Measurements from ENCODE around the gene SYNM.

SYNM gene

DNA sequence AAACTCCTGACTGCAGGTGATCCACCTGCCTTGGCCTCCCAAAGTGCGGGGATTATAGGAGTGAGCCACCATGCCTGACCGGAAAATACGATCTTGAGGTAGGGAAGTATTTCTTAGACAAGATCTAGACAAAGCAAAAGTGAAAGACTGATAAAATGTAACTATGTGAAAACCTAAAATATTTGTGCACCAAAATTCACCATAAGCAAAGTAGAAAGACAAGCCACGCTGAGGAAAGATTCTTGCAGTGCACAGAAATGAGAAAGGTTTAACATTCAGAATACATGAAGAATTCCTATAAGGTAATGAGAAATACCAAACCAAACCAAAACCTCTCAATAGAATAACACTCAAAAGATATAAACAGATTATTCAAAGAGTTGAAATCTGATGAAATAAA lies 35.7 kb downstream of the SYNM start:
- DNase-seq (ENCODE audit: low spot score), result no peak

DNA sequence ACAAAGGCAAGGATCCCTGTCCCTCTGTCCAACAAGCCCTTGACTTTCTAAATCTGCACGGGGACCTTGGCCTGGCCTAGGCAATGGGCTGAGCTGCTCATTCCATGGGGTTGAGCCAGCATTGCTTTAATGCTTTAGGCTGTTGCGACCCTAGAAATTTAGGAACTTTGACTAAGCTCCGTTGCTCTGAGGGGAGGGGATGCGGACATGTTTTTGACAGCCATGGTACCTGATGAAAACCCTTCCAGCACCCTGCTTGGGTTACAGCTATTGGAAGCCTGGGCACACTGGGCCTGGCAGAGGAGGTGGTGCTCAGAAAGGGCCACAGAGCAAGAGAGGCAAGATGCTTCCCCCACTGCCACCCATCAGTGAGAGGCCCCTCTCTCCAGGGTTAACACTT lies 37.1 kb downstream of the SYNM start:
- DNase-seq (ENCODE audit: low spot score), result no peak

DNA sequence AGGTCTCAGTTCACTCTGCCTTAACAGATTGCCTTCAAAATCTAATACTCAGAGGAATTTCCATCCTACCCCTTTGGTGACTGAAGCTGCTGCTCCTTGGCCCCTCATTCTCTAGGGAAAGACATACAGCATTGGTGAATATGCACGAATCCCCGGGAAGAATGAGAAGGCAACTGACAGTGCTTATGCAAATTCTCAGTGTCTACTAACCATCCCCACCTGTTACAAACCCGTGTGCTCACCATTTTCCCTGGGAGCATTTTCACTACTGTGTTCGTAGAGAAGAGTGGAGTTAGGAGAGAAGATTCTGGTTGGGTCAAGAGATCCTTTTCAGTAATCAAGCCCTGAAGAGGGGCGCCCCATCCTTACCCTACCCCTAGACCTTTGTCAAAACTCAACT lies 37.7 kb downstream of the SYNM start:
- DNase-seq (ENCODE audit: low spot score), result no peak

DNA sequence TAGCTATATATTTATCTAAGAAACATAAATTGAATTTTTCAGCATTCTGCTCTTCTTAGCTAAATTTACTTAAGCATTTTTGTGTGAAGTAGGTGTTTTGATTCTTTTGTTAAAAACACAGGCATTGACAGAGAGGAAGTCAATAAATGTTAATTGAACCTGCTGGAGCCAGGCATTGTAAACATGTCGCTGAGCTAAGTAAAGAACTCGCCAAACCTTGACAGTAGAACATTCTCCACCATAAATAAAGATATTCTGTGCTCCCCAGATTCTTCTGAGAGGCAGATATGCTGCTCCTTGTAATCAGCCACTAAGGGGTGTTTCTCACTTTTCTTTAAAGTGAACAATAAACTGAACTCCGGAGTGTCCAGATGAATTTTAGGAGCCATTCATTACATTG lies 38.4 kb downstream of the SYNM start:
- no peak for DNase-seq (ENCODE audit: low spot score)

DNA sequence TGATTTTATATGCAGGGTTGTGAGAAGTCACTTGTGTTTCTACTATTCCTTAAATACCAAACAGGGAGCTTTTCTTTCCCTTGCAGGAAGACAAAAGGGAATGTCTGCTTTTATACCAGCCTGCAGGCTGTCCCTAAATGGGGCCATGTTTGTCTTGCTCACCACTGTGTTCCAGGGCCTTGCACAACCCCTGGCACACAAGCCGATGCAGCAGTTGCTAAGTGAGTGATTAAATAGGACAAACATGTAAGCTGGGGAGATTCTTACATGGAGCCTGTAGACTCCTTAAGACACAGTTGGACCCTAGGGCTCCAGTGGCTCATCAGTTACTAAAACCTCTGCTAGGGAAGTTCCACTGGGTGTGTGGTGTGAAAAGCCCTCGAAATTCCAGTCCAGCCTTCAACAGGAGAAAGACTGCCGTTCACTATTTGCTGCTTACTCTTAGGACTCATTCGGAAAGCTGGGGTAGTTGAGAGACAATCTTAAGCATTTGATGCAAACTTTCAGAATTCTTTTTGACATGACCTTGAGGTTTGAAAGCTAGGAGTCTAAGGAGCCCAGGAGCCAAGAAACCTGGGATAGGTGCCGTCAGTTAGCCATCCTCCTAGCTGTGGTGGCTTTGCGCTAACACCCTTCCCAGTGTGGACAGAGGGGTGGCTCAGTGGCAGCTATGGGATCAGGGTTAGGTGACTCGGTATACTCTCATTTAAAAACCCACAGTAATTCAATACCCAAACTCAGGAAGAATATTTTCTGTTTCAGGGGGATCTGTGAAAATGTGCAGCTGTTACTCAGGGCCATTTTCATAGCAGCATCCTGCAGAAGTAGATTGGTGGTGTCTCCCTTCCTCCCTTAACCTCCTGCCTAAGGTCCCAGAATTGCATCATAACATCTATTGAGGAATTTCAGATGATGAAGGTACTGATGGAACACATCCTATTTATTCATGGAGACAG lies 39.1 kb downstream of the SYNM start:
- DNase-seq (ENCODE audit: low spot score), result no peak

DNA sequence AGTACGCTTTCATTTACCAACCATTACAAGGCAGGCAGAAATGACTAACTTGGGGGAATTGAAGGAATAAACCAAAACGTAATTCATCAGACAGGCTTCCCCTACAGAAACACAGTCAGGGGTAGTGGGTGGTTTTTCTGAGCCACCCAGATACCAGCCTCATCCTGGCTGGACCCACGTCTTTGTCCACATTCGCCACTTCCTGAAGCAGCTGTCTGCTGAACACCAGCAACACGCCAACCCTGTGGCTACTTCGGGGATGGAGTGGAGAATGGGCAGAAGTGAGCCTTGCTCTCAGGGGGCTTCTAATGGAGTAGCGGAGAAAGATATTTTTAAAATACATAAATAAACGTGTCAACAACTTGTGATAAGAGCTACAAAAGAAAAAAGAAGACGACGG lies 40.1 kb downstream of the SYNM start:
- no peak for DNase-seq (ENCODE audit: low spot score)

DNA sequence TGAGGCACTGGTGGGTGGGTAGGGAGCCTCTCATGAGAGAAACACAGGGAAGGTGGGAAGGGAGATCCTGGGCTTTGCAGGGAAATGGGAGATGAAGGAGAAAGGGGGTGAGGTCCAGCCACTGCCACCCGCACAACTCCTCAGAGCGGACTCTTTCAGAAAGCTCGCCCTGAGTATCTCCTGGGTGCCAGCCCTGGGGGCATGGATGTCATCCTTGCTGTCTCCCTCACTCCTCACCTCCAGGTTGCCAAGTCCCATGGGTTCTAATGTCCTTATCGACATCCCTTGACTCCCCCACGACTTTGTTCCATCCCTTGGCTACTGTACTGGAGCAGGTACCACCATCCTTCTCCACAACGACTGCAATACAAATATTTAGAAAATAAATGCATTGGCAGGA lies 40.9 kb downstream of the SYNM start:
- no peak for DNase-seq (ENCODE audit: low spot score)

DNA sequence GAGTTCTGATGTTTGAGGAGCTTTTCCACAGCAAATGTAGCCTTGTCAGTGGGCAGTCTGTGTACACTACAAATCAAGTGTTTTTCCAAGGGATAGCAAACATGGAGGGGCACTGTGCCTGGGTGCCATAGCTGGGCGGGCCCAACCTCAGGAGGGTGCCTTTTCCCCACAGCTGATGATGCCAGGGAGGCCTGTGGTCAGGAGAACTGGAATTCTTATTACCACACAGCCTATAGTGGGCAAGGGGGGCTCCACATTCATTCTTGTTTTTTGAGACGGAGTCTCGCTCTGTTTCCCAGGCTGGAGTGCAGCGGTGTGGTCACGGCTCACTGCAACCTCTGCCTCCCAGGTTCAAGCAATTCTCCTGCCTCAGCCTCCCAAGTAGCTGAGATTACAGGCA lies 41.8 kb downstream of the SYNM start:
- no peak for DNase-seq (ENCODE audit: low spot score)

DNA sequence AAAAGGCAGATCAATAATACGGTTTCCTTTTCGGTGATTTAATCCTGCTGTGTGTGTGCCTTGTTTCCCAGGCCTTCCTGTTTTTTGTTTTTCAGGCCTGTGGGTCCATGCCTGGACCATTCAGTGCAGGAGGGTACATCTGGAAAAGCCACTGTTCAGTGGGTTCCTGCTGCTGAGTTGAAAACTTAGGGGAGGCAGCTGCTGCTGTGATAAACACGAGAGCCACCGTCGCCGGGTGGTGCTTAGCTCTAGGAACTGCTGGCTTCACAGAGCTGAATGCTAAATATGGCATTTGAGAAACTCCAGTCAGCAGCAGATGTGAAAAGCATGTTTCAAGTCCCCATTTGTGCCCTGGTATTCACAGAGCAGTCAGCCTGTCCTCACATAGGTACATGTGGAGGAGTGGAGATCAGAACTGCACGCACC lies 44.0 kb downstream of the SYNM start:
- DNase-seq (ENCODE audit: low spot score), result no peak

DNA sequence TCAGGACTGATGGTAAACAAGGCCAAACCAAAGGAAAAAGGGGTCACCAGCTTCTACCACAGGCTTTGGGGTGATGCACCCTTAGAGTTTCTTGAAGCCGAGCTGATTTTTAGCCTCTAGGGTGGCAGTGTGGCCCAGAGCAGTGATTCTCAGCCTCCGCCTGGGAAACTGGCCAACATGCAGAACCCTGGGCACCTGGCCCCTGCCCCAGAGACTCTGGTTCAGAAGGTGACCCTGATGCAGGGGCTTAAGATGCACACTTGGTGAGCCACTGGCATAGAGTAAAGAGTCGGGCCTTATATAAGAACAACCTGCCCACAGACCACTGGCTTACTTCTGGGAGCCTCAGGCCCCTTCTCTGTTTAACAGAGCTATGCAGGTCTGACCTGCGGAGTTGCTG lies 44.5 kb downstream of the SYNM start:
- no peak for DNase-seq (ENCODE audit: low spot score)

DNA sequence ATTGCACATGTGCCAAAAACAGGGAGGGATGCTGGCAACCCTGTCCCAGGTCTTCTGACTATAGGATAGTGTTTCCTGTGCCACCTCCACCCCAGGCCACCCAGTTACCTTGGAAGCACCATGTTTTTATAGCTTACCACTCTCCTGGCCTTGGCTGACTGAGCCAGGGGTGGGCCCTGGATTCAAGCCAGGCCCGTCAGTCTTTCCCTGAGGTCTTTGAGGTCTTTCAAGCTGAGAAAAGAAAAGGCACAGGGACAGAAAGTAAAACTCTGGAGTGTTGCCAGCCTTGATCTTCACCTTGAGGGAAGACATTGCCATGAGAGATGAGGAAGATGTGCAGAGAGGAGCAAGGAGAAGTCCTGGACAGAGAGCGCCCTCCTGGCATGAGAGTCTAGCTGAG lies 46.3 kb downstream of the SYNM start:
- DNase-seq (ENCODE audit: low spot score), result no peak

DNA sequence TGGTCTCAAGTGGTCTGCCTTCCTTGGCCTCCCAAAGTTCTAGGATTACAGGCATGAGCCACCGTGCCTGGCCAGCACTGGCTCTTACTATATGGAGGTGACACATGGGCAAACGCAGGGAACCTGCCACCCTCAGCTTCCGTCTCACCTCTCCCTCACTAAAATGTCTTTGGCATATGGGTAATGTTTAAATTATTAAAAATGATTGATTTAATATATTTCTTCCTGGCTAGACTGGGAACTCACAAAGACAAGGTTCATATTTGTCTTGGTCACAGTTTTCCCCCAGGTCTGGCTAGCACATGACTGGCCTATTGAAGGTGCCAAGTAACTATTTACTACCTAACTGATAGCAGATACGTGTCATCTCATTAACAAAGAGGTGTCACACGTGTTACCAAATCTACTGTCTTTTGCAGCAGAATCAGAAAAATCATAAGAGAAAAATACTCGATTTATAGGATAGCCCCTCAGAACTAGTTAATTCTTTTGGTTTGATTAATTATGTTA lies 48.2 kb downstream of the SYNM start:
- DNase-seq (ENCODE audit: low spot score), result no peak

DNA sequence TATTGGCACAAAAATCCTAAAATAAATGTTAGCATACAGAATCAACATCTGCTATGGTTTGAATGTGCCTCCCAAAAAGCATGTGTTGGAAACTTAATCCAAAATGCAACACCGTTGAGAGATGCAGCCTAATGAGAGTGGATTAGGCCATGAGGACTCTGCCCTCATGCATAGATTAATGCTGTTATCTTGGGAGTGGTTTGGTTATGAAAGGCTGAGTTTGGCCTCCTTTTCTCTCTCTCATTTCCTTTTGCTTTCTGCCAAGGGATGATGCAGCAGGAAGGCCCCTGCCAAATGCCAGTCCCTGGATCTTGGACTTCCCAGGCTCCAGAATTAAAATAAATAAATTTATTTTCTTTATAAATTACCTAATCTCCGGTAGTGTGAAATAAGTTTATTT lies 49.4 kb downstream of the SYNM start:
- no peak for DNase-seq (ENCODE audit: low spot score)

DNA sequence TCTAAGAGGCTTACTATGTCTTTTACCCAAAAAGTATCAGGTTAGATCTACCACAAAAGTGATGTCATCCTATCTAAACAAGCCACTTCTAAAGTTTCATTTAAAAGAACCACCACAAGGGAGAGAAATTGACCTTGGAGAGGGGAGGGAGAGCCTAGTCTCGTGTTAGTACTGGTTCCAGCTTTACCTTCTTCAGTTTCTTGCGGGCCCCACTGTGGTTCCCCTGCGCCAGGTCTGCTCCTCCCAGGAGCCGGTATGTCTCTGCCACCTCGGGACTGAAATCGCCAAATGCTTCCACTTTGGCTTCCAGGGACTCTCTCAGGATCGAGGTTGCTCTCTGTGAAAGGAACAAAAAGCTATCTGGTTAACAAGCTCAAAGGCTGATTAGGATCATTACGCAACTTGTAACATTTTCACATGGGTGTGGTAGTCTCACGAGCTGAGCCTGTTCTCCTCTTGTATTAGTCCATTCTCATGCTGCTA lies 51.1 kb downstream of the SYNM start:
- DNase-seq (ENCODE audit: low spot score), result no peak

DNA sequence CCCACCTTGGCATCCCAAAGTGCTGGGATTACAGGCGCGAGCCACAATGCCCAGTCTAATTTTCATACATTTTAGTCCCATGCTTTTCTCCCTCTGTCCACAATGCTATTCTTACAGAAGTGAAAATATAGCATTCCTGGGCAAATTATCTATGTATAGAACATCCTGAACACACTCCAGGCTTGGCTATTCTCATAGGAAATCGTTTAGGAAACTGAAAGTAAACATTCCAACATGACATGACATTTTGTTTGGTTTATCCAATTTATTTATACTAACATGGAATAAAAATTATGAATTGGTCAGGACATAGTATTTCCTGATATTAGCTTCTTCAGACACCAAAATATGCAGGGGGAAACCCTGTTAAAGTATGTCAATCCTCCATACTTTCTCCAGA lies 52.6 kb downstream of the SYNM start:
- DNase-seq (ENCODE audit: low spot score), result no peak

DNA sequence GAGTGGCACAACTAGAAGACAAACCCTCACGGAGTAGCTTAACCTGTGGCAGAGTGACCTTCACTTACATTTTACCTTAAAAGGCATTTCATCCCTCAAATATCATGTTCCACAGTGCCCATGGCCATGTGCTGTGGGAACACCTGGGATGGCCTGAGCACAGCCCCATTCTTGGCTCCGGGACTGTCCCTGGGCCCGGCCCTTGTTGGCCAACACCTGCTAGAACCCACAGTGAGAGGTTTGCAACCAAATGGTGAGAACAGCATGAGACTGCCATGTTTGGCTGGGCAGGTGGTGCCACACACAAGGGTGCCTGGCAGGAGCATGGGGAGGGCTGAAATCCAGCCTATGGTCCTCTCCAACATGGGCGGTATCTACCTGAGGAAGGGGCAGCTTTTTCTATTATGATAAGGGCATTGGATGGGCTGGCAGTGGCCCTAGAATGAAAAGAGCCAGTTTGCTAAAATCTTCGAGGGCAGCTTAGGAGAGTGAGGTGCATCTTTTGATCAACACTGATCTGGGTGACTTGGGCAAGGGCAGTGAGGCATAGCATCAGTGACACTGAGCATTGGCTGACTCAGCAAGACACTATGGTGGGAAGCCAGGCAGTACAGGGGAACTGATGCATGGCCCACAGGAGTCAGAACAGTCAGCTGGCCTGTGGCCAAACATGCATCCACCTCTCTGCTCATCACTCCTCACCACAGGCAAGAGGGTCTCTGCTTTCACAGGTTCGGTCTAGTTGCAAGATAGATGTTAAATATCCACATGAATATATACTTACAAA lies 53.9 kb downstream of the SYNM start:
- DNase-seq (ENCODE audit: low spot score), result no peak

DNA sequence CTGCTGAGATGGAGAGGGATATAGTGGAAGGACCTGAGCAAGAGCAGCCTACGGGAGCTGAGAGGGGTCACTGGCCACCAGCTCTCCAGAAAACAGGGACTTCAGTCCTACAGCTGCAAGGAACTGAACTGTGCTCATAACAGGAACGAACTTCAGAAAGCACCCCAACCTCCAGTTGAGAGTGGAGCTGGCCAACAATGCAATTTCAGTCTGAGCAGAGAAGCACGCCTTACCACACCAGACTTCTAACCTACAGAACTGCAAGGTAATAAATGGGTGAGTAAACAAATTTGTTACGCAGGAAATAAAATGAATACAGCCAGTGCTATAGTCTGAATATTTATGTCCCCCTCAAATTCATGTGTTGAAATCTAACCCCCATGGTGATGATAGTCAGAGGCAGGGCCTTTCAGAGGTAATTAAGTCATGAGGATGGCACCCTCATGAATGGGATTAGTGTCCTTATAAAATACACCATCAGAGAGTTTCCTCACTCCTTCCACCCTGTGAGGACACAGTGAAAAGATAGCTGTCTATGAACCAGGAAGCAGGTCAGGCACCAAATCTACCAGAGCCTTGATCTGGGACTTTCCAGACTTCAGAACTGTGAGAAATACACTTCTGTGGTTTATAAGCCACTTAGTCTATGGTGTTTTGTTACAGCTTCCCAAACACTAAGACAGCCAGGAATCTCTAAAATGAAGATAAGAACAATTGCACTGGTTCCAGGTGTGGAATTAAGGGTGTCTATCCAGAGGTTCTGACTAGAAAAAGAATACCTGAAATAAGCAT lies 58.6 kb downstream of the SYNM start:
- DNase-seq (ENCODE audit: low spot score), result no peak

DNA sequence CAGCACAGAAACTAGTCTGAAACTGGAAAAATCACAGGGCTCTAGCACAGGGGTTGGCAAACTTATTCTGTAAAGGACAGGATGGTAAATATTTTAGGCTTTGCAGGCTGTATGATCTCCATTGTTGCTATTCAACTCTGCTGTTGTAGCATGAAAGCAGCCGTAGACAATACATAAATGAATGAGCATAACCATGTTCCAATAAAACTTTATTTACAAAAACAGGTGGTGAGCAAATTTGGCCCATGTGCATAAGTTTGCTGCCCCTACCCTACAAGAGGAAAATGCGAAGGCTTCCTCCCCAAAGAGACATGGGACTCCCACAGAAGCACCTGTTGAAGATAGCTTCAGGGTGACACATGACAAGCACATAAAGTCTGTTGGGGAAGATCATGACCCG lies 59.2 kb downstream of the SYNM start:
- no peak for DNase-seq (ENCODE audit: low spot score)

DNA sequence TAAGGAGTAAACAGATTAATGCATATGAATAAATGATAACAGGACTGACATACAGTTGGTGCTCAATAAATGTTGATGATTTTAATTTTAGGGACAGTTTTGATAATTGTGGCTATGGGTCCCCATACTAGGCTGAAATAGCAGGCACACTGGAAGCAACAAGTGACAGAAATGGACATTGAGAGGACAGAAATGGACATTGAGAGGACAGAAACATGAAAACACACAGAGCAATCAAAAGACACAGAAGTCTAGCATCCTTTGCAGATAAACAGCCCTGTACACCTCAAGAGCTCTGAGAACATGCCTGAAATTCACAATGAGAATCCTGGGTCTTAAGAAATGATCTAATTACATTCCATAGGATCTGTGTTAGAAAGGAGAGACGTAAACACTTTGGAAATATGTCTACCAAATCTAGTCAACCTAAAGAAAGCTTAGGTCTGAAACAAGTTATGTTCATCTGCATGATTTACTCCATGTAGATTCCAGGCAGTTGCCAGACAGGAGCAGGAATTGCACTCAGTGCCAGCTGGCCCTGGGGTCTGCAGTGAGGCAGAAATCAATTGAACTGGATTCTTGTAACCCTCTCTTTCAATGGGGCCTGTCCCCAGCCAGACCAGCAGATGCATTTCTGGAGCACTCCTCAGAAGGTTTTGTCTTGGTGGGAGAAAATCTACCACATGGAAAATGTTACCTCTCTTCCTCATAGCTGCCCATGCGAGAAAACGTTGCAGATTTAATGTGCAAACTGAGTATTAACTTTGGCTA lies 60.3 kb downstream of the SYNM start:
- DNase-seq (ENCODE audit: low spot score), result no peak

DNA sequence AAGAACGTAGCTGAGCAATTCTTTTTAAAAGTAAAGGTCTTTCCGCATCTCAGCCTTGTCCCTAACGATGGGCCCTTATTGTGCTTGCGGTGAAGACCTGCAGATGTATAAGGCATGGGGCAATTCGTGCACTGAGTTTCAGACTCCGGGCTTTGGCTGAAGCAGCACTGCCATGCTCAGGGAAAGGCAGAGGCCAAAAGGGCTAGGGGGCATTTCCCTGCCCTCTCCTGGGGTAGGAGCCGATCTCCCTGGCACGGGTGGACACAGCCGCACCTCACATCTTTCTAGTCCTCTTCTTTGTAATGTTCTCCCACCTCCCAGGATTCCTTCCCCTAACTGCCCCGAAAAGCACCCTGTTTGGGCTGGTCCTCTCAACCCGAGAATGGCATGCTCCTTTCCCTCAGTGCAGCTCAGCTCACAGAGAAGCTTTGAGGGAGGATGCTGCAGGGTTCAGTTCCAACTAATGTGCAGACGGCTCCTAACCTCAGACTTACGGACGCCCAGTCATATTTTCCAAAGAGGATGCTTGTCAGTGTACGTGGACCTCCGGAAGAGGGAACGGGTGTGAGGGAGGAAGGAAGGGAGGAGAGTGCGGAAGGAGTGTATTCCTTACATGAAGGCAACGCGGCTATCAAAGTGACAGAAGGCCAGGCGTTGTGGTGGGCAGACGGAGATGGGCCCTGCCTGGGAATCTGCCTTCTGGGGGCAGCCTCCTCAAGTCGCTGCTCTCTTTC lies 61.2 kb downstream of the SYNM start:
- no peak for DNase-seq (ENCODE audit: low spot score)

DNA sequence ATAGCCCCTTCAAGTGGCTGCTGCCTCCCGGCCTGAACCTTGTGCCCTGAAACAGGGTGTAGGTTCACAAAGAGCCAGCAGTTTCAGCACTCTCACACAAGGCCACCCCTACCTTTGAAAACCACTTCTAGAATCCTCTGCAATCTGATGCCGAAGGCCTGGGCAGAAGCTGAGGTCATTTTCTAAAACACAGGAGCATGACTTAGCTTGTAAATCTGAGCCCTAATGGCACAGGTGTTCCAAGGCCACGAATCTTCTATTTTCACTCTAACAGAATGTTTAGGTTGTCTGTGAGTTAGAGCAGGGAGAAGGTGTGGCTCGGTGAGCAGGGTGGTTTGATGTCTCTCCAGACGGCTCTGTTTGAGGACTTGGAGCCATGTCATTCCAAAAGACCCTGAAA lies 62.3 kb downstream of the SYNM start:
- DNase-seq (ENCODE audit: low spot score), result no peak

All from CD4-positive, alpha-beta T cell treated with Interleukin-2 at 100 ng/mL for 4 hours (primary cell).